KOPT-K1 (cell line): ENCODE data around the gene MAJIN.
"Not testable (repeated sequence)": the region's sequence is repeated elsewhere in the genome, so short reads cannot be mapped to it uniquely, and the experiment has no call there.

Source experiments
- H3K27ac ChIP-seq: fragments of 200-600 bp; sonication (generic); 2 replicates; pipeline ENCODE4 v1.5.1; 2016; ENCODE audit warnings: antibody characterized with exemption, mild to moderate bottlenecking, low read depth, low read length; ENCODE audit not compliant: poor library complexity, severe bottlenecking
- H3K36me3 ChIP-seq: fragments of 200-600 bp; sonication (generic); 2 replicates; pipeline ENCODE4 v1.5.1; 2017; ENCODE audit warnings: antibody characterized with exemption, mild to moderate bottlenecking, low read length, moderate library complexity; ENCODE audit not compliant: insufficient read depth
- H3K9me3 ChIP-seq: fragments of 200-600 bp; sonication (generic); 2 replicates; pipeline ENCODE4 v1.5.1; 2017; ENCODE audit warnings: antibody characterized with exemption, low read length, mild to moderate bottlenecking; ENCODE audit not compliant: insufficient read depth, poor library complexity, severe bottlenecking

Gene MAJIN

GRCh38 chr11:64998690-64999431 is 27.0 kb upstream of the MAJIN start:
- H3K27ac ChIP-seq, result peak overlapping the region; percentile 69
- no peaks in the 10 kb centered on the region for H3K36me3 ChIP-seq
- H3K9me3 ChIP-seq, result no peaks in the 10 kb centered on the region

GRCh38 chr11:64998141-64998540 is 26.2 kb upstream of the MAJIN start:
- H3K27ac ChIP-seq, result peak overlapping the region; percentile 69

GRCh38 chr11:64996710-64997380 is 24.9 kb upstream of the MAJIN start, which contains the start of gene BATF2:
TSS of gene BATF2 (minus strand) at chr11:64996971. CDS start at chr11:64996914, 57 bp downstream.
- no peaks in the 10 kb centered on the region for H3K36me3 ChIP-seq
- H3K27ac ChIP-seq, result no peak within 1 kb of the TSS
- no peaks in the 10 kb centered on the region for H3K9me3 ChIP-seq

More at GRCh38 chr11:64998141-64998540, 26.2 kb upstream of the MAJIN start:
- no peaks in the 10 kb centered on the region for H3K9me3 ChIP-seq
- no peaks in the 10 kb centered on the region for H3K36me3 ChIP-seq

- H3K27ac ChIP-seq, result no peak overlapping the region
- H3K36me3 ChIP-seq, result no peaks in the 10 kb centered on the region
- H3K9me3 ChIP-seq, result no peaks in the 10 kb centered on the region
Measured at GRCh38 chr11:64996327-64996709, 24.4 kb upstream of the MAJIN start.

- Histone ChIP-seq H3K36me3 (no peaks in the 10 kb centered on the region), H3K27ac (no peak overlapping the region), H3K9me3 (no peaks in the 10 kb centered on the region)
Measured at GRCh38 chr11:64994318-64994717, 22.4 kb upstream of the MAJIN start.

- H3K36me3 ChIP-seq, result no peaks in the 10 kb centered on the region
Measured at GRCh38 chr11:64990222-64990923, 18.5 kb upstream of the MAJIN start.

GRCh38 chr11:64989416-64989815 is 17.5 kb upstream of the MAJIN start:
- no peaks in the 10 kb centered on the region for H3K36me3 ChIP-seq
- no peaks in the 10 kb centered on the region for H3K9me3 ChIP-seq
- no peak overlapping the region for H3K27ac ChIP-seq

More at GRCh38 chr11:64990222-64990923, 18.5 kb upstream of the MAJIN start:
- H3K9me3 ChIP-seq, result no peaks in the 10 kb centered on the region
- no peak overlapping the region for H3K27ac ChIP-seq

- Histone ChIP-seq H3K9me3 (no peaks in the 10 kb centered on the region), H3K27ac (no peak overlapping the region), H3K36me3 (no peaks in the 10 kb centered on the region)
Measured at GRCh38 chr11:64987998-64988854, 16.3 kb upstream of the MAJIN start.

GRCh38 chr11:64983339-64983738 is 11.4 kb upstream of the MAJIN start:
- H3K27ac ChIP-seq, H3K9me3 ChIP-seq, H3K36me3 ChIP-seq: not testable (repeated sequence)

- no peaks in the 10 kb centered on the region for H3K36me3 ChIP-seq
- no peaks in the 10 kb centered on the region for H3K9me3 ChIP-seq
- no peak overlapping the region for H3K27ac ChIP-seq
Measured at GRCh38 chr11:64976651-64977050, 4.7 kb upstream of the MAJIN start.

GRCh38 chr11:64974124-64974523 is 2.2 kb upstream of the MAJIN start:
- Histone ChIP-seq H3K36me3 (no peaks in the 10 kb centered on the region), H3K9me3 (no peaks in the 10 kb centered on the region), H3K27ac (no peak overlapping the region)

GRCh38 chr11:64970731-64971151 is 1.2 kb downstream of the MAJIN start:
- Histone ChIP-seq H3K27ac (no peak overlapping the region), H3K36me3 (no peaks in the 10 kb centered on the region), H3K9me3 (no peaks in the 10 kb centered on the region)

GRCh38 chr11:64969209-64969608 is 2.7 kb downstream of the MAJIN start:
- Histone ChIP-seq H3K36me3 (no peaks in the 10 kb centered on the region), H3K27ac (no peak overlapping the region), H3K9me3 (no peaks in the 10 kb centered on the region)

GRCh38 chr11:64967375-64967774 is 4.5 kb downstream of the MAJIN start:
- Histone ChIP-seq H3K36me3 (no peaks in the 10 kb centered on the region), H3K9me3 (no peaks in the 10 kb centered on the region), H3K27ac (no peak overlapping the region)
